Neural progenitor cell (in vitro differentiated cells): ENCODE results near the gene F8A1. TPM values are rescaled to one million over a fixed set of nuclear protein-coding genes. Genes with fewer than 3 reads are reported as not detected.
"Not testable (repeated sequence)": the region's sequence is repeated elsewhere in the genome, so short reads cannot be mapped to it uniquely, and the experiment has no call there.

Experiments used
- DNase-seq: peaks from one replicate; pipeline ENCODE4 v3.0.0-alpha.2; 2016; ENCODE audit warnings: low spot score
- H2AFZ ChIP-seq: fragments of 200-600 bp; sonication (generic); replicated peaks from 2 replicates; pipeline ENCODE4 v1.6.1; 2016; ENCODE audit warnings: antibody characterized with exemption
- H3F3A ChIP-seq: fragments of 200-600 bp; sonication (generic); 2 replicates; pipeline ENCODE4 v1.6.1; 2016; ENCODE audit warnings: antibody characterized with exemption, low read depth
- H3K27ac ChIP-seq: fragments of 200-600 bp; sonication (generic); 2 replicates; pipeline ENCODE4 v1.5.1; 2016; ENCODE audit warnings: mild to moderate bottlenecking
- H3K27me3 ChIP-seq: fragments of 200-600 bp; sonication (generic); 2 replicates; pipeline ENCODE4 v1.6.1; 2016; ENCODE audit warnings: mild to moderate bottlenecking, moderate library complexity
- H3K36me3 ChIP-seq: fragments of 200-600 bp; sonication (generic); 2 replicates; pipeline ENCODE4 v1.5.1; 2016
- H3K4me1 ChIP-seq: fragments of 200-600 bp; sonication (generic); 2 replicates; pipeline ENCODE4 v1.6.1; 2016; ENCODE audit warnings: mixed run types
- H3K4me2 ChIP-seq: fragments of 200-600 bp; sonication (generic); 2 replicates; pipeline ENCODE4 v1.6.1; 2016
- H3K4me3 ChIP-seq: fragments of 200-600 bp; sonication (generic); 2 replicates; pipeline ENCODE4 v1.5.1; 2016
- H3K79me2 ChIP-seq: fragments of 200-600 bp; sonication (generic); 2 replicates; pipeline ENCODE4 v1.6.1; 2016; ENCODE audit warnings: low read depth
- H3K9ac ChIP-seq: fragments of 200-600 bp; sonication (generic); 2 replicates; pipeline ENCODE4 v1.6.1; 2016
- H3K9me3 ChIP-seq: fragments of 200-600 bp; sonication (generic); 2 replicates; pipeline ENCODE4 v1.5.1; 2016; ENCODE audit warnings: low read depth
- H4K20me1 ChIP-seq: fragments of 200-600 bp; sonication (generic); 2 replicates; pipeline ENCODE4 v1.6.1; 2016; ENCODE audit warnings: low read depth
- H3K27ac Mint-ChIP-seq: 3 replicates; pipeline ENCODE4 v1.8.0; 2021; ENCODE audit warnings: mixed read lengths
- H3K27me3 Mint-ChIP-seq: 2 replicates; pipeline ENCODE4 v1.8.0; 2022; ENCODE audit warnings: low read depth, mild to moderate bottlenecking, inconsistent platforms, moderate library complexity, mixed read lengths; ENCODE audit not compliant: insufficient read depth
- H3K36me3 Mint-ChIP-seq: 3 replicates; pipeline ENCODE4 v1.8.0; 2021; ENCODE audit warnings: mixed read lengths
- H3K4me1 Mint-ChIP-seq: 3 replicates; pipeline ENCODE4 v1.8.0; 2021; ENCODE audit warnings: mixed read lengths
- H3K4me3 Mint-ChIP-seq: 3 replicates; pipeline ENCODE4 v1.8.0; 2021; ENCODE audit warnings: mild to moderate bottlenecking, moderate library complexity, mixed read lengths
- H3K9me3 Mint-ChIP-seq: 3 replicates; pipeline ENCODE4 v1.8.0; 2020; ENCODE audit warnings: mixed read lengths
- CTCF ChIP-seq: fragments of 200-600 bp; sonication (generic); IDR thresholded peaks from 2 replicates; pipeline ENCODE4 v1.5.1; 2017; ENCODE audit warnings: antibody characterized with exemption, mild to moderate bottlenecking
- EZH2 ChIP-seq: fragments of 200-600 bp; sonication (generic); IDR thresholded peaks from 2 replicates; pipeline ENCODE4 v1.6.1; 2017; ENCODE audit warnings: antibody characterized with exemption, mild to moderate bottlenecking, moderate library complexity
- EZH2phosphoT487 ChIP-seq: fragments of 200-600 bp; sonication (generic); IDR thresholded peaks from 2 replicates; pipeline ENCODE4 v1.6.1; 2017; ENCODE audit warnings: antibody characterized with exemption
- total RNA-seq: library from RNA; depleted of rRNA; stranded (reverse); fragments of >200 nt; gene quantifications from 2 replicates; pipeline ENCODE4 v1.2.3, GENCODE V29; 2015; ENCODE audit warnings: low replicate concordance

Gene F8A1
- total RNA-seq, 1 donor from 2014 or later, result 5.5 TPM

- H3K4me1 ChIP-seq, result no peaks in the 10 kb centered on the region
- no peaks in the 10 kb centered on the region for H3K36me3 Mint-ChIP-seq
Observed at GRCh38 chrX:154873329-154873728, 12.8 kb upstream of the F8A1 start.

GRCh38 chrX:154884069-154884468, 2.1 kb upstream of the F8A1 start:
- not testable (repeated sequence) for H3K27ac ChIP-seq, H3K4me2 ChIP-seq, H3K79me2 ChIP-seq, H3K4me3 Mint-ChIP-seq, H3K36me3 ChIP-seq, H3K9me3 Mint-ChIP-seq, H3K27me3 Mint-ChIP-seq, H3K36me3 Mint-ChIP-seq, H3K4me3 ChIP-seq, H3K4me1 ChIP-seq, DNase-seq, H3K9ac ChIP-seq, H3K27me3 ChIP-seq, H3K27ac Mint-ChIP-seq, H4K20me1 ChIP-seq, H3K4me1 Mint-ChIP-seq, H3F3A ChIP-seq, H2AFZ ChIP-seq, H3K9me3 ChIP-seq

More at GRCh38 chrX:154873329-154873728, 12.8 kb upstream of the F8A1 start:
- Histone ChIP-seq H3F3A (no peaks in the 10 kb centered on the region), H3K27me3 (no peaks in the 10 kb centered on the region), H3K9ac (no peak overlapping the region), H3K27ac (no peak overlapping the region), H3K4me2 (no peak overlapping the region), H2AFZ (no peak overlapping the region), H3K4me3 (no peak overlapping the region), H3K79me2 (no peaks in the 10 kb centered on the region), H3K36me3 (no peaks in the 10 kb centered on the region), H4K20me1 (no peaks in the 10 kb centered on the region), H3K9me3 (peaks cover 7% of the 10 kb centered on the region)
- no peaks in the 10 kb centered on the region for H3K4me1 Mint-ChIP-seq
- no peak for TF ChIP-seq EZH2phosphoT487
- TF ChIP-seq EZH2, result no peak
- TF ChIP-seq CTCF, result no peak
- H3K9me3 Mint-ChIP-seq, result peaks cover 38% of the 10 kb centered on the region
- H3K27me3 Mint-ChIP-seq, result no peaks in the 10 kb centered on the region
- no peak overlapping the region for H3K27ac Mint-ChIP-seq
- DNase-seq, result no peak
- no peak overlapping the region for H3K4me3 Mint-ChIP-seq

- H3K4me1 ChIP-seq, H3F3A ChIP-seq, DNase-seq, H3K9ac ChIP-seq, H3K4me3 ChIP-seq, H3K79me2 ChIP-seq, H3K36me3 ChIP-seq, H3K36me3 Mint-ChIP-seq, H3K27me3 ChIP-seq, H4K20me1 ChIP-seq, H3K27ac ChIP-seq, H3K9me3 ChIP-seq, H3K9me3 Mint-ChIP-seq, H3K4me2 ChIP-seq, H3K4me1 Mint-ChIP-seq, H3K27me3 Mint-ChIP-seq, H3K27ac Mint-ChIP-seq, H2AFZ ChIP-seq, H3K4me3 Mint-ChIP-seq: not testable (repeated sequence)
Observed at GRCh38 chrX:154885057-154885456, 1.1 kb upstream of the F8A1 start.

GRCh38 chrX:154885549-154885948, 606 bp upstream of the F8A1 start:
- not testable (repeated sequence) for H4K20me1 ChIP-seq, H3K4me3 Mint-ChIP-seq, H2AFZ ChIP-seq, H3K27me3 Mint-ChIP-seq, H3K9me3 Mint-ChIP-seq, H3F3A ChIP-seq, H3K27ac Mint-ChIP-seq, H3K4me3 ChIP-seq, DNase-seq, H3K9ac ChIP-seq, H3K4me1 Mint-ChIP-seq, H3K36me3 ChIP-seq, H3K27ac ChIP-seq, H3K27me3 ChIP-seq, H3K79me2 ChIP-seq, H3K4me1 ChIP-seq, H3K36me3 Mint-ChIP-seq, H3K4me2 ChIP-seq, H3K9me3 ChIP-seq

GRCh38 chrX:154886789-154887221, 650 bp downstream of the F8A1 start:
- not testable (repeated sequence) for H3K4me3 Mint-ChIP-seq, DNase-seq, H3K4me1 Mint-ChIP-seq, H3K36me3 Mint-ChIP-seq, H3K27ac Mint-ChIP-seq, H3K9me3 Mint-ChIP-seq, H3K27ac ChIP-seq, H2AFZ ChIP-seq, H3K27me3 ChIP-seq, H3K4me2 ChIP-seq, H3K4me1 ChIP-seq, H3K36me3 ChIP-seq, H3K79me2 ChIP-seq, H3F3A ChIP-seq, H3K4me3 ChIP-seq, H3K9ac ChIP-seq, H3K27me3 Mint-ChIP-seq, H3K9me3 ChIP-seq, H4K20me1 ChIP-seq
